OCI-LY3 (cell line): Measurements from ENCODE around the gene JADE1.

Experiments
- CTCF ChIP-seq: fragments of 200-600, 300-600 bp; sonication (generic); IDR thresholded peaks from 2 replicates; pipeline ENCODE4 v1.5.1; 2014; ENCODE audit warnings: antibody characterized with exemption, low read length, low read depth
- EZH2phosphoT487 ChIP-seq: fragments of 200-600 bp; shearing (Covaris generic); IDR thresholded peaks from 2 replicates; pipeline ENCODE4 v1.6.1; 2018; ENCODE audit warnings: antibody characterized with exemption, mixed run types, low read depth

GRCh38 chr4:128917781-128918180 is 108.3 kb downstream of the JADE1 start:
- TF ChIP-seq CTCF, result no peak
- TF ChIP-seq EZH2phosphoT487, result no peak
